Fibroblast of the aortic adventitia (primary cell): Measurements from ENCODE around the gene RBM4B. TPM values are rescaled to one million over a fixed set of nuclear protein-coding genes. Genes with fewer than 3 reads are reported as not detected.

ENCODE experiments used
- DNase-seq: peaks from one replicate; pipeline ENCODE4 v3.0.0-alpha.2; 2010; ENCODE audit warnings: low read depth
- H3K4me3 ChIP-seq: 2 replicates; pipeline ENCODE4 v1.5.1; 2011; ENCODE audit warnings: low read depth, mild to moderate bottlenecking, control low read depth, low read length, moderate library complexity
- total RNA-seq: library from RNA; depleted of rRNA; stranded (reverse); fragments of >200 nt; gene quantifications from 2 replicates; pipeline ENCODE4 v1.2.3, GENCODE V29; 2012; ENCODE audit warnings: low replicate concordance
- TF ChIP-seq, protein P1 (sequence below): IDR thresholded peaks from 2 replicates; pipeline ENCODE4 v1.5.1; 2011; ENCODE audit warnings: mild to moderate bottlenecking, low read length, control low read depth, inconsistent platforms; ENCODE audit not compliant: insufficient read depth

Gene RBM4B
- total RNA-seq, 1 donor, result 23.9 TPM

- no peak for DNase-seq
- no peak overlapping the region for H3K4me3 ChIP-seq
- TF ChIP-seq, protein P1, sequence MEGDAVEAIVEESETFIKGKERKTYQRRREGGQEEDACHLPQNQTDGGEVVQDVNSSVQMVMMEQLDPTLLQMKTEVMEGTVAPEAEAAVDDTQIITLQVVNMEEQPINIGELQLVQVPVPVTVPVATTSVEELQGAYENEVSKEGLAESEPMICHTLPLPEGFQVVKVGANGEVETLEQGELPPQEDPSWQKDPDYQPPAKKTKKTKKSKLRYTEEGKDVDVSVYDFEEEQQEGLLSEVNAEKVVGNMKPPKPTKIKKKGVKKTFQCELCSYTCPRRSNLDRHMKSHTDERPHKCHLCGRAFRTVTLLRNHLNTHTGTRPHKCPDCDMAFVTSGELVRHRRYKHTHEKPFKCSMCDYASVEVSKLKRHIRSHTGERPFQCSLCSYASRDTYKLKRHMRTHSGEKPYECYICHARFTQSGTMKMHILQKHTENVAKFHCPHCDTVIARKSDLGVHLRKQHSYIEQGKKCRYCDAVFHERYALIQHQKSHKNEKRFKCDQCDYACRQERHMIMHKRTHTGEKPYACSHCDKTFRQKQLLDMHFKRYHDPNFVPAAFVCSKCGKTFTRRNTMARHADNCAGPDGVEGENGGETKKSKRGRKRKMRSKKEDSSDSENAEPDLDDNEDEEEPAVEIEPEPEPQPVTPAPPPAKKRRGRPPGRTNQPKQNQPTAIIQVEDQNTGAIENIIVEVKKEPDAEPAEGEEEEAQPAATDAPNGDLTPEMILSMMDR, result no peak
Measured at GRCh38 chr11:66706989-66707388, 29.3 kb upstream of the RBM4B start.

DNA sequence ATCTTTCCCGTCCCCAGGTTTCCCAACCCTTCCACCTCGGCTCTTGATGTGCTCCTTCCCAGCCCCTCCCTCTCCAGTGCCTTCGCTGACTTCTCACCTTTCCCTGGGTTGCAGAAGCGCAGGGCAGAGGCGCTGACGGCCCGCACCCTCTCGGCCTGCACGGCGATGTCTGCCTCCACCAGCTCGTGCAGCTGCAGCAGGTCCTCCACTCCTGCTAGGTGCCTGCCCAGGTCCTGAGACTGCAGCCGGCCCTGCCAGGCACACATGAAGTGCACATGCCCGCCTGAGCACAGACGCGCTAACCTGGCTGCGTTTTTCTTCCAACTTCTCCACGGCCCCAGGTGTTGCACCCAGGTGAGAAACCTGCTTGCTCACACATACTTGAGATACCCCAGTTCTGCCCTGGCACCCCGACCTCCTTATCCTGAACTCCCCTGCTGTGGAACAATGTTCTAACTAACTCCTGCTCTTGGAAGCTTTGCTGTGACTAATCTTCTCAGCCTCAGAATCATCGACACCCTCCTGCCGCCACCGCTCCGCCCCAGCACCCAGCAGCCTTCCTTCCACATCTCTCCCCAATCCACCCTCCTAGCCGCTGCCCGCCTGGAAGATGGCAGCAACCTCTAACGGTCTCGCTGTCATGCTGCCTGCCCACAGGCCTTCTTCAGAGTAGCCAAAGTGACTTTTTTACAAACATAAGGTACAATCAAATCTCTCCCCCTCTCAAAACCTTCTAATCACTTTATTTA lies 28.1 kb upstream of the RBM4B start:
- no peak overlapping the region for H3K4me3 ChIP-seq
- no peak for DNase-seq
- TF ChIP-seq, protein P1, result no peak

DNA sequence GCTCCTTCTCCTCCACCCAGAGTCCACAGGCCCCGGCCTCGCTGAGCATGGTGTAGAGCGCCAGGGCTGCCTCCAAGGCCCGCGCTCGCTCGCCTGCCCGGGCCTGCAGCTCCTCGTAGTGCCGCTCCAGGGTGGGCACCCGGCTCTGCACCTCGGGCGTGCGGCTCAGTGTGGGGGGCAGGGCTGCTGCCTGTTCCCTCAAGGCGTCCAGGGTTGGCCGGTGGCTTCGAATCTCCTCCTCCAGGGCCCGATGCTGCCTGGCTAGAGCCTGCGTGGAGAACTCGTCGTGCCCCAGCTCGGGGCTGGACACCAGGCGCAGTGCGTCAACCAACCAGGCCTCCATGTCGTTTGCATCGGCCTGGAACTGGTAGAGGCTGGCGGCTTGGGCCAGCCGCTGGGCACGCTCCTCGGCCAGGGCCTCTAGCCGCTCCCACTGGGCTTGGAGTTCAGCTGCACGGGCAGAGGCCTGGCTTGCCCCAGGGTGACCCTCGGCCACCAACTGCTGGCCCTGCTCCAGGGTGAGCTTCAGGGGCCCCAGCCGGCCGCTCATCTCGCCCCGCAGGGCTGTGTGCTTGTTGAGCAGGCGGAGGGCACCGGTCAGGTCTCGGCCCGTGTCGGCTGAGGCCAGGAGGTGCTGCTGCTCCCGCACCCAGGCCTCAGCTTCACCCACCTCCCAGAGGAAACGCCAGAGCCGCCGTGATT lies 27.1 kb upstream of the RBM4B start:
- TF ChIP-seq, protein P1, result no peak
- DNase-seq, result no peak
- no peak overlapping the region for H3K4me3 ChIP-seq

- no peak overlapping the region for H3K4me3 ChIP-seq
- TF ChIP-seq, protein P1, result no peak
- DNase-seq, result peak; percentile 4
Measured at GRCh38 chr11:66701432-66702240, 23.9 kb upstream of the RBM4B start.

GRCh38 chr11:66700742-66701141 lies 23.1 kb upstream of the RBM4B start:
- H3K4me3 ChIP-seq, result no peak overlapping the region
- DNase-seq, result no peak
- TF ChIP-seq, protein P1, result no peak

- no peak for DNase-seq
- TF ChIP-seq, protein P1, result no peak
Measured at GRCh38 chr11:66700337-66700736, 22.6 kb upstream of the RBM4B start.

More at GRCh38 chr11:66700337-66700736, 22.6 kb upstream of the RBM4B start:
- no peak overlapping the region for H3K4me3 ChIP-seq
